Measurements from ENCODE around the gene LGALSL.

Gene LGALSL

DNA sequence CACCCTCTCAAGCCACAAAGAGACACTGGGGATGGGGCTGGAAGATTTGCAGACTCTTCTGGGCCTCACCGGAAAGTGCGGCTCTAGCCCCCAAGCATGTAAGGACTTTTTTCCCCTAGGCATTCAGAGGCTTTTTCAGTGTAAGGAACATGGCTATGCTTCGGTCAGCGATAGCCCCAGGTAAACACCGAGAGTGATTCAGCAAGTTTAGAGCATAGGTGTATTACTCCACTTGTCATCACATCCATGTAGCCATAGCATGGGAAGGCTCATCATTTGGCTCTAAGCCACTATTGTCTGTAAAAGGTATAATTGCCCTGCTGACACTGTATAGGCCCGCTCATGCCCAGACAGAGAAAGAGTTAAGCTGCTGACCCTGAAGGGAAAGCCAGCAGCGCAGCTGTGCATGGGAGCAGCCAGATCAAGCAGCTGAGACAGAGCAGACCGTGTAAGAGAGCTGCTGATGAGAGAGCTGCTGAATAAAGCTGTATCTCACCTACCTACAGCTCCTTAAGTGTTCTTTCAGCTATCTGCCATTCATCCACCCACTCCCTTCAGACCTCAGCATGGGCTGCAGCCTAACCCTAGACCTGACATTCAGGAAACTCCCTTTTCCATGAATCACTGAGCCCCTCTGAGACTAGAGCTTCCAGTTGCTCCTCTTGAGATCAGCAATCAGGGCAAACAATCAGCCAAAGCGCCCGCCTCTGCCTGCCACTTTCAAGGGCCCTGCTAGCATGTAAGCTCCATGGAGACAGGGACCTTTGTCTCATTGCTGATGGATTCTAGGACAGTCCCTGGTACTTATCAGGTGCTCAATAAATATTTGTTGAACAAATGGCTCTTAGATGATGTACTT is 25.5 kb downstream of the LGALSL start:
- TF ChIP-seq, protein P1, sequence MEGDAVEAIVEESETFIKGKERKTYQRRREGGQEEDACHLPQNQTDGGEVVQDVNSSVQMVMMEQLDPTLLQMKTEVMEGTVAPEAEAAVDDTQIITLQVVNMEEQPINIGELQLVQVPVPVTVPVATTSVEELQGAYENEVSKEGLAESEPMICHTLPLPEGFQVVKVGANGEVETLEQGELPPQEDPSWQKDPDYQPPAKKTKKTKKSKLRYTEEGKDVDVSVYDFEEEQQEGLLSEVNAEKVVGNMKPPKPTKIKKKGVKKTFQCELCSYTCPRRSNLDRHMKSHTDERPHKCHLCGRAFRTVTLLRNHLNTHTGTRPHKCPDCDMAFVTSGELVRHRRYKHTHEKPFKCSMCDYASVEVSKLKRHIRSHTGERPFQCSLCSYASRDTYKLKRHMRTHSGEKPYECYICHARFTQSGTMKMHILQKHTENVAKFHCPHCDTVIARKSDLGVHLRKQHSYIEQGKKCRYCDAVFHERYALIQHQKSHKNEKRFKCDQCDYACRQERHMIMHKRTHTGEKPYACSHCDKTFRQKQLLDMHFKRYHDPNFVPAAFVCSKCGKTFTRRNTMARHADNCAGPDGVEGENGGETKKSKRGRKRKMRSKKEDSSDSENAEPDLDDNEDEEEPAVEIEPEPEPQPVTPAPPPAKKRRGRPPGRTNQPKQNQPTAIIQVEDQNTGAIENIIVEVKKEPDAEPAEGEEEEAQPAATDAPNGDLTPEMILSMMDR (IDR thresholded peaks at IDR 0.05; ENCODE audit: insufficient read depth, missing control alignments) = no peak
- no peak for DNase-seq (ENCODE audit: insufficient read length, low spot score)
- no peak for FAIRE-seq

- DNase-seq (ENCODE audit: insufficient read length, low spot score) (no peak), FAIRE-seq (no peak)
- TF ChIP-seq, protein P1 (IDR thresholded peaks at IDR 0.05; ENCODE audit: insufficient read depth, missing control alignments) = no peak
Measured at GRCh38 chr2:64481665-64482064, 27.7 kb downstream of the LGALSL start.

GRCh38 chr2:64482243-64482642 is 28.3 kb downstream of the LGALSL start:
- FAIRE-seq (no peak), DNase-seq (ENCODE audit: insufficient read length, low spot score) (no peak)
- TF ChIP-seq, protein P1 (IDR thresholded peaks at IDR 0.05; ENCODE audit: insufficient read depth, missing control alignments) = no peak

GRCh38 chr2:64482765-64483504 is 29.0 kb downstream of the LGALSL start:
- DNase-seq (ENCODE audit: insufficient read length, low spot score) (no peak), FAIRE-seq (no peak)
- TF ChIP-seq, protein P1 (IDR thresholded peaks at IDR 0.05; ENCODE audit: insufficient read depth, missing control alignments) = no peak

DNA sequence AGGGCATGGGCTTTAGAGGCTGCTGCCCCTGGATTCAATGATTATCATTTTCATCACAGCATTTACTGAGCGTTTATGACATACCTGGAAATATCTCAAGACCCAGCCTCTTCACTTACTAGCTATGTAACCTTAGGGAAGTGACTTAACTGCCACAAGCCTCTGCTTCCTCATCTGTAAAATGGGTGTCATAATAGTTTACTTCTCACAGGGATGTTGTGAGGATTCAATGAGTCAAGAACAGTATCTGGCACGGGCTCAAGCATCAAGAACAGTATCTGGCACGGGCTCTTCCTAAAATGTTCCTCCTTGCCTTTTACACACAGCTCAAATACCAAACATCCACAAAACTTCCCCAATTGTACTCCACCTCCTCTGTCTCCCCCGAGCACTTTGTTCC is 31.4 kb downstream of the LGALSL start:
- DNase-seq (ENCODE audit: insufficient read length, low spot score) (no peak), FAIRE-seq (no peak)
- TF ChIP-seq, protein P1 (IDR thresholded peaks at IDR 0.05; ENCODE audit: insufficient read depth, missing control alignments) = no peak

DNA sequence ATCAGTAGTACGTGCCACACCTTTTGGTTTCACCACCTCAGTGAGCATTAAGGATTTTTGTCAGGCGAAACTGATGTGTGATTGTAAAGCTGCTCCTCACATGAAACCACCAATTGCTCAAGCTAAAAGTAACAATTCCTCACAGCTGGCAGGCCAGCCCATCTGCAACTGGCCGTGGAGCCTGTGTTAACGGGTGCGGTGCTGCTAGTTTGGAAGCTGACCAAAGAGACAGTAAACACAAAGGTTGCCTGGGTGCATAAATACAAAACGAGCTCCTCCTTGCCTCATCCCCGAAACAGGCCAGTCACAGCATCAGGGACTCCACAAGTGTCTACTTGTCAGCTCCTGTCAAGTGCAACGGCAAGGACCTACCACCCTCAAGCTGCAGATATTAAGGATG is 32.0 kb downstream of the LGALSL start:
- no peak for FAIRE-seq
- TF ChIP-seq, protein P1 (IDR thresholded peaks at IDR 0.05; ENCODE audit: insufficient read depth, missing control alignments) = no peak
- DNase-seq (ENCODE audit: insufficient read length, low spot score) = no peak
